Measurements from ENCODE around the gene TSHZ2.

Gene TSHZ2

GRCh38 chr20:52972190-52972937, at the start of gene TSHZ2:
Gene TSHZ2, plus strand, starts transcription at chr20:52972358. Its CDS starts 936 bp downstream, at chr20:52973294.
- peak; percentile 49 to 76 for DNase-seq

DNA sequence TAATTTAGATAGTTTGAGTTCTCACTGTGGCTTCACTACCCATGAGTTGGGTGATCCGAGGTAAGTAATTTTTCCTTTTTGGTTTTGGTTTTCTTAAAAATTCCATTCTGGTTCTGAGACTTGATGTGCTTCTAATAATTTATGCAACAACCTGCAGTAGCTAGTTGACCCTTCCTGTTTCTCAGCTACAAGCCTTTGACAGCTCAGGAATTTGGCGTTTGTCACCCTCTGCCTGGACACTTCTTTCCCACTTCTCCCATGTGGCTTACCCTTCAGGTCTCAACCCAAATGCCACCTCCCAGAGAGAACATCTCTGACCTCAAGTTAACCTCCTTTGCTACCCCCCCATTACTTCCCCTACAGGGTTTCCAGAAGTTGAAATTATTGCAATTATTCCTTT, 49.7 kb upstream of the TSHZ2 start:
- DNase-seq, result no peak

GRCh38 chr20:52923123-52923937, 48.8 kb upstream of the TSHZ2 start:
- no peak for DNase-seq

DNA sequence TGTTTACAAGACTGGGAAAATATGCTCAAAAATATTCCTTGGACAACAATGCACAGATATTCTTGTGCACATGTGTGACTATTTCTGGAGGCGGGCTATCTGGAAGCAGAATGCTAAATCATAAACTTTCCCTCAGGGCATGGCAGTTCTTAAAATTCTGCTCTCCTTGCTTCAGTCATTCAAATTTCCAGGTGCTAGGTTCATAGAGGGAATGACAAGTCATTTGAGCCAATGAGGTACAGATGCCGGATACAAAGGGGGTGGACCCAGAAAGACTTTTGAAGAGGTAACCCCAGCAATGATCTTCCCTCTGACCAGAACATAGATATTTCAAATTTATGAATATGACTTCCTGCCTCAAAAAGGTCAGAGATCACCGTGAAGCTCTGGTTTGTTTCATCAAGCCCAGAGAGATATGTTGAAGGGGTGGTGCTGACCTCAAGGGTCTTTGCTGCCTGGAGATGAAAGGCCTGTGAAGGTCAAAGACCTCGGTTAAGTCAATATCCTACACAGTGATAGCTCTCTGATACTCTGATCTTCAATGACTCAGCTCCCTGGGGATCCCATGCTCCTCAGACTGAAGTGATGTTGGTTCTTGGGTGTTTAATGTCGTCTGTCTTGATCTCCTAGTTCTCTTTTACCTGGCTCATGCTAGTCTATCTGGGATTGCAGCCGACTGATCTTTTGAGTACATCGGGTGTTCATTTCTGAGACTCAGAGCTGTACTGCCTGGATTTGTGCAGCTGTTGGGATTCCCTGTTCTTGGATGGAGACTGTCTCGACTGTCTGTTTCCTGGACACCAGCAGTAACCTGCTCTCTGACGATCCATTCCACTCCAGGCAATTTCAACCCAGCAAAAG, 47.5 kb upstream of the TSHZ2 start:
- no peak for DNase-seq

GRCh38 chr20:52926505-52926904, 45.7 kb upstream of the TSHZ2 start:
- no peak for DNase-seq

DNA sequence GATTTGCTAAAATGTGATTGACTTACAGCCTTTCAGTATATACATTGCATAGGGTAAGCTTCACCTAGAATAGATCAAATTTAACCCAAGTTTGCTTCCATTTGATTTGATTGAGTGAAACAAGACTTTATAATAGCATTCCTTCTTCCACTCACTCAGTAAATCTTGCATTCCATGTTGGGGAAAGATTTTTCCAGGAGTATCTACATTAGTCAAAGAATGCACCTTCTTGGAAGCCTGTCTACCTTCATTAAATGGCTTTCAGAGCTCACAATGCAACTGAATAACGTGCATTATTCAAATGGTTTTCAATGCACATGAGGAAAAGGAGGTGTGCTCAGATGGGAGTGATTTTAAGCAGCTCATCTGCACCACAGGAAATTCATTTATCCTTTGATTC, 38.3 kb upstream of the TSHZ2 start:
- DNase-seq, result no peak

DNA sequence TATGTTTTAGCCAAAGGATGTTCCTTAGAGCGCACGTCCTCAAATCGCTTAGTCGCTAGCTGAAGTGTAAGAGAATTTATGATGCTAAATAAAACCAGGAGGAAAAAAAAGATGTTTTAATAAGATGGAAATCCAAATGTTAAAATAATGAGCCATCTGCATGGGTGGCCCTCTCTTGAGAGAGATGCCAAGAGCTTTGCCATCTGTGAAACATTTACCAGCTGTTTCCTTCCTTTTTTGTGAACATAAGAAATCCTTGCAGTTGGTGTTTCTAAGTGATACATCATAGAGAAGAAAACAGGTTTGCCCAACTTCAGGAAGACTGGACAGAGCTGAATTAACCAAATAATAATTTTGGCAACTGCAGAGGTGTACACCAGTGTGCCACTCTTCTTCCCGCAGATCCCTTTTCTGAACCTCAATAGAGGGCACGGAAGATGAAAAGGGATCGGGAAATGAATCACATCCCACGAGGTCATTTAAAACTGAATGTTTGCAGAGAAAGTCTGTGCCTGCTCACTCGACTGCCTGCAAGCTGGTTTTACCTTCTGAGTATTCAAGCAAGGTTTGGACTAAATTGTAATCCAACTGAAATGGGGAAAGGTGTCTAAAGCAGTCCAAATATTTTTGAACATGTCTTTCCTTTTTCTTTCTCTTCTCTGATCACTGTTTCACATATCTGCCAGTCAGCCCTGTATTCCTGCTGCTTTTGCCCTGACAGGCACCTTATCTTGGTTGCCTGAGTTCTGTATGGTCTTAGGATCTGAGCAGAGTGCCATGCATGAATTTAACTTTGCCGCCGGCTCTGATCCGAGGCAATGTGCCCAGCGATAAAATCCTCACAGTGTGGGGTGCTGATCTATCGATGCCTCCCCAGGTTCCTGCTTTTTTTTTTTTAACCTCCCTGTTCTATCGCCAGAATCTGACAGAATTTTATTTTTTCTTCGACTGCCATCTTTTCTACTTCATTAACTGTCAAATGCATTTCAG, 35.5 kb upstream of the TSHZ2 start:
- DNase-seq, result no peak

GRCh38 chr20:52937591-52938100, 34.5 kb upstream of the TSHZ2 start:
- DNase-seq, result no peak

DNA sequence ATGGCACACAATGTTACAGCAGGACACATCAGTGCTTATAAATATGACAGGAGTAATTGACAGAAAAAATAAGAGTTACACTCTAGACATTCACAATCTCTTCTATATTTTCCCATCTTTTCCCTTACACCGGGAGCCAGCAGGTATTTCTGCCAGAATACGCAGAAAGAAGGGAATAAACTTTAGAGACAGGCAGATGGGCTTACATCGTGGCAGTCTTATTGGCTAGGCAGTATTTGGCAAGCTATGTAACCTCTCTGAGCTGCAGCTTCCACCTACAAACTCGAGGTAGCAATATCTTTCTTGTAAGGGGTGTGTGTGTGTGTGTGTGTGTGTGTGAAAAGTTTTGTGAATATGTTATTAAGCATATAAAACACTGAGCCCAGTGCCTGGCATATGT, 33.0 kb upstream of the TSHZ2 start:
- DNase-seq, result no peak

GRCh38 chr20:52941808-52942207, 30.4 kb upstream of the TSHZ2 start:
- no peak for DNase-seq

- DNase-seq, result no peak
Observed at GRCh38 chr20:52943185-52943841, 28.8 kb upstream of the TSHZ2 start.

DNA sequence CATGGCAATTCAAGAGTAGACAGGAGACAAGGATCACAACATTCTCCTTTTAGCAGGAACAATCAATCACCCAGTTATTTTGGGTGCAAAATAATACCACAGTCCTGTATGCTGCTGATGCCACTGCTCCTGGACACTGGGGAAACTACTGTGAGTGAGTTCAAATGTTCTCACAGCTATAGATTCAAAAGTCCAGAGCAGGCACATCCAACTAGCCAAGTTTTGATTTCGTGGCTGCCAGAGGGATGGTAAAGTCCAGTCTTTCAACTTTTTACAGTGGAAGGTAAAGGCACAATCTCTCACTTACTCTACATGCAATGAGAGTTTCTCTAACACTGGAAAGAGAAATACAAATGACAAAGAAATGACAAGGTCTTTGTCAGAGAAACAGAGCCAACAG, 26.9 kb upstream of the TSHZ2 start:
- no peak for DNase-seq

- DNase-seq, result no peak
Observed at GRCh38 chr20:52945862-52946522, 26.2 kb upstream of the TSHZ2 start.

DNA sequence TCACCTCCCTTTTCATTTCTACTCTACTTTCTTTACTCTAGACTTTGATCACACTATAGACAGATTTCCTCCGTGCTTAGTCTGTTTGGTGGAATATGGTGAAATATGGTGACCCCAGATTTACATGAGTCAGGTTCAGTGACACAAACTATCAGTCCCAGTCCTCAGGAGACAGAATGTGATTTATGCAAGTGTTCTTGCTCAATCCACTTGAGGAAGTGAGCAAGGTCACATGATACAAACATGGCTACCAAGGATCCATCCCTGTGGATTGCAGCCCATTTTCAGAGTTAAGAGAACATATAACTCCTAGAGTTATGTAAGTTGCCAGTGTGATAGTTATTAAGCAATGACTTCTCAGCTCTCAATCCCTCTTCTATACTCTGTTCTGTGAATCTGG, 23.7 kb upstream of the TSHZ2 start:
- no peak for DNase-seq

DNA sequence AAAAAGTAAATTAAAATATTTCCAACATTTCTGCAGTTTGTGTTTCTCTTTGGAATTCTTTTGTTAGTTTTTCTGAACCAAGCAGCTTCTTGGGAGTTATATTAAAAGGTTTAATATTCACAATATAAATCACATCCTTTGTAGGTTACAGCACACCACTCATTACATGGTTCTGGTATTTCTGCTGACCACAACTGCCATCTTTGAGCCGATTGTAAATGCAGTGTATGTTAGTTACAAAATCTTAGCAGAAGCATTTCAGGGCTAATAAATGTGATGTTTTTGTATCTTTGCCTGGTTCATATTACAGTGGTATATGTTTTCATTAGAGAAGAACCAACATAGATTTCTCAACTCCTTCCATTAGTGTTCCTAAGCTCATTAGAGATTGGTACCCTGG, 19.1 kb upstream of the TSHZ2 start:
- no peak for DNase-seq

DNA sequence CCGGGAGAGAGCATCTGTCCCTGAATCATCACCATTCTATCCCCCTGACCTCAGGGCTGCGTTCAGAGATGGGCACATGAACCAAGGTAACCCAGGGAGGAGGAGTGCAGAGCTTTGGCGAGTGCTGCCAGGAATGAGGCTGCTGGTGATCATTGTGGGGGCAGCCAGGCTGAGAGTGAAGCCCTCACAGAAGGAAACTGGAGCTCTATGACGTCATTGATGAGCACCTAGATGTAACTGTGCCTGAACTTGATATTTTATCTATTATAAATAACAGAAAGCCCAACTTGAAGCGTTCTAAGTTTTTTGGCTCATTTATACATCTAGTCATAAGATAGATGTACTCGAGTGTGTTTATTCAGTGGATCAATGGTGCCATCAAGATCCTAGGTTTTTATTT, 17.3 kb upstream of the TSHZ2 start:
- DNase-seq, result no peak

GRCh38 chr20:52958211-52958610, 13.9 kb upstream of the TSHZ2 start:
- DNase-seq, result no peak

DNA sequence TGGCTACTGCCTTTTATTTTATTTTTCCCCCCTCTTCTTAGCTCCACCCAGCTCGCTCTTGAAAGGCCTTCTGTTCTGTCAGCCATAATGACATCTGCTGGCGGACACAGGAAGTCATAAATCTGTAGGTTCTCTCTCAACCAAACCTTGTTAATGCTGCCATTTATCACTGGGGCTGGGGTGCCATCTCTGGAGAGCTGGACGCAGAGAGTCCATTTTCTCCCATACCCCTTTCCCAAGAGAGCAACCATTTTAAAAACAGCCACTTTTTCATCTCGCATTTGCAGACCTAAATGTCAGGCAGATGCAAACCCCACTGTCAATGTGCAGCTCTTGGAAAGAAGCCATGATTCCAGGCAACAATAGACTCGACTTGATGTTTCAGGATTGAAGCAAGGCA, 13.0 kb upstream of the TSHZ2 start:
- DNase-seq, result no peak

DNA sequence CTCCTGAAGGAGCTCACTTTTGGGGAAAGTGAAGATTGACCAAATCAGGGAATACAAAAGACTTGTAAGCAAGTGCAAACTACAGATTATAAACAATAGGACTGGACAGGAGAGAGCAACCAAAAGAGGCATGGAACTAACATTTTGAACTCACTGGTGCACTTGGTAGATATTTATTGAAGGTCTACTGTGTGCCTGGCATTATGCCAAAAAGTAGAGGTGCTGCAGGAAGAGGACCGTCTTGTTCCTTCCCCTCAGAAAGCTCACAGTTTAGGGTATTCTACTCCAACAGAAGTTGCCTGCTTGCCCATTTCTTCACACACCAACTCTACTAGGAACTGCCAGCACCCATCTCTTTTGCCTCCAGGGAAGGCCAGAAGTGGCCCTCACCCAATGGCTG, 10.0 kb upstream of the TSHZ2 start:
- DNase-seq, result no peak

DNA sequence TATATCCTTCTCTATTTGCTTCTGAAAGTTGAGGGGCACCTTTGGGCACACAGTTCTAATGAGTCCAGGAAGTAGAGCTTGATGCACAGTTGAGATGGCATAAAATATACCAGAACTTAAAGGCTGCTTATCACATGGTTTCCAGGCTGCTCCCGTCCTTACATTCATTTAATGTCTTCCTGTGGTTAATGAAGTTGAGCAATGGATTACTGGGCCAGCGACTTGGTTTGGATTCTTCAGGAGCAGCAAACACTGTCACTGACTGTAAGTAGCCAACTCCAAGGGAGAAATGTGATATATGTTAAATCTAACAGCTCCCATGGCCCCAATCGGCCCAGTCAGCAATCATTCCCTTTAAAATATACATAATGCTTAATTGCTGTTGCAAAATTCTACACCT, 9.0 kb upstream of the TSHZ2 start:
- no peak for DNase-seq

GRCh38 chr20:52964131-52964530, 8.0 kb upstream of the TSHZ2 start:
- no peak for DNase-seq
